HG03025 (cell line): ENCODE measurements around the gene MAX.
"Not testable (repeated sequence)": the region's sequence is repeated elsewhere in the genome, so short reads cannot be mapped to it uniquely, and the experiment has no call there.

Experiments
- ATAC-seq: cut with Tn5 transposase; IDR thresholded peaks from one replicate; pipeline ENCODE4 v1.9.1; 2021; ENCODE audit warnings: mild to moderate bottlenecking, moderate library complexity; ENCODE audit not compliant: unreplicated experiment, low FRiP score

The MAX gene

DNA sequence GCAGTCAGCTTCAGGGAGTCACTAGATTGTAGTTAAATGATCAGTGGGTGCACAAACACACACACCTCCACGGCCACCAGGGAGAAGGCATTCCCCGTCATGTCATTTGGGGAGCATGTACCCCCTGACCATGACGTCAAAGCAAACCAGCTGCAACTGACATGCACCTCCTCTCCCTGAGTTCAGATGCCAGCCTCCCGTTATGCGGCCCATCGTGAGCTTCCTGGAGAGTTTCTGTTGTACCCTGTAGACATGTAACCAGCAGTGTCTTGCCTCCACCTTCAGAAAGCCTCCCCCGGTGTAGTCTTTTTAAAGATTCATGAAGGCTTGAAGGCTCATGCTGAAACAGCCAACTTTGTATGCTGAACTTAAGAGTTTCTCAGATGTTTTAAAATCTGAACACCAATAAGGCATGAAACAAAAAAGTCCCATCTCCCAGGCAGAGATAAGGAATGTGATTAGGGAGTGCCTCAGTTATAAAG, 60.8 kb downstream of the MAX start:
- ATAC-seq, result no peak

DNA sequence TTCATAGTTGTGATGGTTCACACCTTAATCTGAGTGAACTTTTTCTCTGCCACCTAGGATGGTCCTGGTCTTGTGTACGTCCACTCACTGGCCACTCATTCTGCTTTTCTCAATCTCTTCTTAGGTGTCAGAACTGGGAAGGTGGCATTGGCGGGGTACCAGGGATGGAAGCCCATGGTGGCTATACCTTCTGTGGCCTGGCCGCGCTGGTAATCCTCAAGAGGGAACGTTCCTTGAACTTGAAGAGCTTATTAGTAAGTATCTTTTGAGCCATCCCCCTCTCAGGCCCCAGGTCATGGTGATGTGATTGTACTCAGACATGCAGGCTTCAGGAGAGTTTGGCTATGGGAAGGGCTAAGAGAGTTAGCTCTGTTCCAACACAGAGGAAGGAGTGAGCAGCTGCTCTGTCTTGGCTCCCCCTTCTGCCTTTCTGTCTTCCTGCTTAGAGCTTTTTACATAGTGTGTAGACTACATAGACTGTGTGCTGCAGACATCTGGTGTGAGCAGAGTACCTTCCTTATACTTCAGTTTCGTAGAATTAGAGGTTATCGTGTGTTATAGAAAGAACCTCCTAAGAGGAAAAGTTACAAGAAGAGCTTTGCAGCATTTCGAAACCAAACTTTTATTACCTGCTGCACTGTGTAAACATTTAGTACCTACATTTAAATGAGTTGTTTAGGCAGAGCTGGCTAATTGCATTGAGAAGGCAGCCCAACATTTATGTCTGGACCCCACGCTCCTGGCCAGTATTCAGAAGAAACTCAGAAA, 61.5 kb downstream of the MAX start:
- no peak for ATAC-seq

DNA sequence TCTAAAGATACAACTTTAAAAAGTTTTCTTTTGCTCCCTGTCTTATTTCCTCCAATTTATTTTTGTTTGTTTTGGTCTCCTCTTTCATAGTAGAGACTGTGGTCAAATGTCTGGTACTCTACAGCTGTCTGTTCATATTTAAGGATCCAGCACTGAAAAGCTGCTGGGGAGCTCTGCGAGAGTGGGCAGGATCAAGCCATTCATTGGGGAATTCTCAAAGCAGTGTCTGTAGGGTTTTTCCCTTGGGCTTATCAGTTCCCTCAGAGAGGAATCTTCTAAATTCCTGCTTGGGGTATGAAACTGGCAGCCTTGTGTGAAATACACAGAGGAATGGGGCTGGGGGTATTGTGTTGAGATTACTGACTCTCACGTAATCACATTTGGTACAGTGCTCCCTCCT, 63.4 kb downstream of the MAX start:
- no peak for ATAC-seq

DNA sequence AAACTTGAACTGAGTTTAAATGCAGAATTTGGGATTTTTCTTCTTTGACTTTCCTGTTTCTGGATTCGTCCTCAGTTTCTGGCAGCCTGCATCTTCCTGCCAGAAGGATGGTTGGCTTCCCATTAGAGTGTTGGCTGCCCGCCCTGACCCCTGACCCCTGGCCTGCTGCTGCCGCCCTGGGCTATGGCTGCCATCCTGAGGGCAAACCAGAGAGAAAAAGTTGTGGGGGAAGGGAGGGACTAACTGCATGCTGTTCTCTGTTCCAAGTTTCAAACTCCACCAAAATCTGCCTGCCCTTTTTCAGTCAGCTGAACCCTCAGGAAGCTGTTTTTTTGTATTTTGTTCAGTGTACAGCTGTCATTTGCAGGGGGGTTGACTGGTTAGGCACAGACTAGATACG, 67.3 kb downstream of the MAX start:
- no peak for ATAC-seq

DNA sequence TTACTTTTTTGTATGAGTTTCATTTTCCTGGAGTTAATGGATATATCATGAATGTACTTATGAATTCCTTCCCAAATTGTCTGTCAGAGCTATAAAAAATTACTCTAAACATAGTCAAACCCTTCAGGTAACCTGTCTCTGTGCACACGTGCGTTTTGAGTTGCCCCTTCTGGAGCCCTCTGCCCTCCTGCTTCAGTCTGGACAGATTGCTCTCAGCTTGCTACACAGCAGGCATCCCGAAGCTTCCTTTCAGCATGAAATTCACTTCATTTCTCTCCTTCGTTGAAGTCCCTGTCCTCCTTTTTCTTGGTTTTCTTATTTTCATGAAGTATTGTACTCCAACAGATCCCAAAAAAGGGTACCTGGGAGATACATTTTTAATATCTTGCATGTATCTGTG, 68.3 kb downstream of the MAX start:
- ATAC-seq, result no peak

DNA sequence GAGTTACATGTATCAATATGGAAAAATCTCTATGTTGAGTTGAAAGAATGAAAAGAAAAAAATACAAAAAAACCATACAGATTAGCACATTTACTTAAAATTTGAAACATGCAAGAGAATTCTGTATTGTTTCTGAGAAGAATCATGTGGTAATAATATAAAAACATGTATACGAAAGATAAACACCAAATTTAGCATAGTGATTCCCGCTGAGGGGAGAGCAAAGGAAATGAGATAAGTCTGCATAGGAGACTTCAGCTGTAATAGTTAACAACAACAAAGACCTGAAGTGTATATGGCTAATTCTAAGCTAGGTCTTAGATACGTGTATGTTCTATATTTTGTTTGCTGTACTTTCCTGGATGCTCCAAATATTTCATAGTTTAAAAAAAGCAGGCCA, 69.1 kb downstream of the MAX start:
- ATAC-seq, result no peak

DNA sequence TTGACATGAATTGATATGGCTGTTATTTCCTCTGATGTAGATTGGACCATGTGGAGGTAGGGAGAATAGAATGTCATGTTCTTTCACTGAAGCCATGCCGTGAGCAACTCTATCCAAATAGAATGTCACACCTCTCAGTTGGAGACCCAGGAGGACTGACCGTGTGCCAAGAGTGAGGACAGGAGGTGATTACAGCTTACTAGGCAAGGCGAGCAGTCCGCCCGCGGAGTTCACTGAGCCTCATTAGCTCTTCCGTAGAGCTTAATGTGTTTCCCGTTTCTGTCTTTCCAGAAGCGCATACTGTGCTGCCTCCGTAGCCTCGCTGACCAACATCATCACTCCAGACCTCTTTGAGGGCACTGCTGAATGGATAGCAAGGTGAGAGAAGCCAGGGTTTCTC, 70.0 kb downstream of the MAX start:
- ATAC-seq, result no peak

DNA sequence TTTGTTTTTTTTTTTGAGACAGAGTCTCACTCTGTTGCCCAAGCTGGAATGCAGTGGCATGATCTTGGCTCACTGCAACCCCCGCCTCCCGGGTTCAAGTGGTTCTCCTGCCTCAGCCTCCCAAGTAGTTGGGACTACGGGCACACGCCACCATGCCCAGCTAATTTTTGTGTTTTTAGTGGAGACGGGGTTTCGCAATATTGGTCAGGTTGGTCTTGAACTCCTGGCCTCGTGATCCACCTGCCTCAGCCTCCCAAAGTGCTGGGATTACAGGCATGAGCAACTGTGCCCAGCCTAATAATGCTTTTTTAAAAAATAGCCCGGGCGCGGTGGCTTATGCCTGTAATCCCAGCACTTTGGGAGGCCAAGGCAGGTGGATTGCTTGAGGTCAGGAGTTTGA, 71.0 kb downstream of the MAX start:
- ATAC-seq, result not testable (repeated sequence)

DNA sequence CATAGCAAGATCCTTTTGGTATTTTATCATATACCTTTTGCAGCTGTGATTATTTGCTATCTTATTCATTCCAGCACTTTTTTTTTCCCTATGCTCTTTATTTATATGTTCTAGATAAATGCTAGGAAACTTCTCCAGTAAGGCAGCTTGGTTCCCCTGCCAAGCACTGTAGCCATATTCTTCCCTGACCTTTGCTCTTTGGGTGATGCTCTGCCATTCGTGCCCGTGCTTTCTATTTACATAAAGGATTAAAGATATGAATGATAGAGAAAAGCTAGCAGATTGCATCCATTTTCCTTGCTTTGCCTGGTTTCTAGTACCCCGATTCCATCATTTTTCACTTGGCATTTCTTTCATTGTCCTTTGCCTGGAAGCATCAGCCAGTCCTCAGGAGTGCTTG, 73.4 kb downstream of the MAX start:
- ATAC-seq, result no peak

DNA sequence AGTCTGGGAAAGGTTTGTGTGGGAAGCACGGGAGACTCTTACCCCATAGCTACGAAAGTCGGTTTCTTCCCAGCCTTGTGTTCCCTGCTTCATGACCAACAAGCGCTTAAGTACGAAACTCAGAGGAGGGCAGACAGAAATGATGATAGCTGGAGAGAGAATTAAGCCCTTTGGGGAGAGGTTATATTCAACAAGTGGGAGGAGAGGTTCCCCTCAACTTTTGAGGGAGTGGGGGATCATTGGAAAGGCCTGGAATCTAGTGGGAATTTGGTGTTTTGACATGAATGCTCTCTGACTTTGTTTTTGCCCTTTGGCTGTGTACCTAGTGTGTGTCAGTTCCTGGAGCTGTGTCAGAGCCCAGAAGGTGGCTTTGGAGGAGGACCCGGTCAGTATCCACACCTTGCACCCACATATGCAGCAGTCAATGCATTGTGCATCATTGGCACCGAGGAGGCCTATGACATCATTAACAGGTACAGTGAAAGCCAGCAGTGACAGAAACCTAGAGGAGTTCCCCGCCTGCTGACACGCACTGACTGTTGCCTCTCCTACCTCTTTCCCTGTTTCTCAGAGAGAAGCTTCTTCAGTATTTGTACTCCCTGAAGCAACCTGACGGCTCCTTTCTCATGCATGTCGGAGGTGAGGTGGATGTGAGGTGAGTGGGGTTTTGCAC, 75.1 kb downstream of the MAX start:
- ATAC-seq, result no peak

DNA sequence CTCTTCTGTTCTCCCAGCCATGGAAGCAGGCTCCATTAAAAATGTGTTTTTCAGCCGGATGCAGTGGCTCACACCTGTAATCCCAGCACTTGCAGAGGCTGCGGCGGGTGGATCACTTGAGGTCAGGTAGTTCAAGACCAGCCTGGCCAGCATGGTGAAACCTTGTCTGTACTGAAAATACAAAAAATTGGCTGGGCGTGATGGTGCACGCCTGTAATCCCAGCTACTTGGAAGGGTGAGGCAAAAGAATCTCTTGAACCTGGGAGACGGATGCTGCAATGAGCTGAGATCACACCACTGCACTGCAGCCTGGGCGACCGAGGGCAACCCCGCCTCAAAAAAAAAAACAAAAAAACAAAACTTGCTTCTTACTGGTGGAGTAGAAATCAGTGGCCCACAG, 75.8 kb downstream of the MAX start:
- ATAC-seq, result no peak

DNA sequence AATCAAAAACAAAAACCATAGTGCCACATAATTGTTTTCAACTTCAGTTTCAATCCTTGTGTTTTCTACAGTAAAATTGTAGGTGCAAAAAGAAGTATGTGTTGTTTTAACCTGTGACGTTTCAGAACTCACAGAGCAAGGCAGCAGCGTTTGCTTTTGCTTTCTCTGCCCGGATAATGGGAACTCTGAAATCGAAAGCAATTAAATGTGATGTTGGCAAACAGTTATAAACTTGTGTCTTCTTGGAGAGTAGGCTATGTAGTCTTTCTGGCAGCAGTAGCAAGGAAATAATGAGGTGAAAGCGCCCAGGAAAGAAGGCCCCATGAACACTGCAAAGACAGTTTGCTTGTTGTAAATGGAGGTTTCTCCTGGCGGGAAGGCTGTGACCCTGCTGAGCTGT, 76.5 kb downstream of the MAX start:
- no peak for ATAC-seq
